OCI-LY1 (cell line): ENCODE data around the gene FHOD3.

ENCODE experiments used
- H2AFZ ChIP-seq: fragments of 200-600 bp; sonication (generic), shearing (Covaris generic); 2 replicates; pipeline ENCODE4 v1.6.0; 2014; ENCODE audit warnings: antibody characterized with exemption, mild to moderate bottlenecking, low read length
- H3F3A ChIP-seq: fragments of 200-600 bp; sonication (generic), shearing (Covaris generic); 2 replicates; pipeline ENCODE4 v1.6.0; 2014; ENCODE audit warnings: mild to moderate bottlenecking, antibody characterized with exemption, low read length, moderate library complexity; ENCODE audit not compliant: insufficient read depth
- H3K27ac ChIP-seq: fragments of 200-600 bp; sonication (generic); 2 replicates; pipeline ENCODE4 v1.5.1; 2014; ENCODE audit warnings: low read length, mixed run types, mild to moderate bottlenecking, low read depth; ENCODE audit not compliant: poor library complexity, severe bottlenecking
- H3K27me3 ChIP-seq: fragments of 200-600 bp; sonication (generic); 2 replicates; pipeline ENCODE4 v1.6.0; 2014; ENCODE audit warnings: antibody characterized with exemption, mild to moderate bottlenecking, low read length, moderate library complexity; ENCODE audit not compliant: insufficient read depth
- H3K36me3 ChIP-seq: fragments of 200-600 bp; sonication (generic); 2 replicates; pipeline ENCODE4 v1.6.1; 2014; ENCODE audit warnings: mild to moderate bottlenecking, antibody characterized with exemption, low read length, moderate library complexity, mixed read lengths; ENCODE audit not compliant: insufficient read depth
- H3K4me1 ChIP-seq: fragments of 200-600 bp; sonication (generic); 2 replicates; pipeline ENCODE4 v1.5.1; 2014; ENCODE audit warnings: mild to moderate bottlenecking, low read length, moderate library complexity; ENCODE audit not compliant: insufficient read depth, severe bottlenecking
- H3K4me2 ChIP-seq: fragments of 200-600 bp; sonication (generic), shearing (Covaris generic); 2 replicates; pipeline ENCODE4 v1.6.1; 2014; ENCODE audit warnings: low read length
- H3K4me3 ChIP-seq: fragments of 200-600 bp; sonication (generic); 2 replicates; pipeline ENCODE4 v1.5.1; 2014; ENCODE audit warnings: low read length, low read depth, mild to moderate bottlenecking, mixed read lengths; ENCODE audit not compliant: poor library complexity, severe bottlenecking
- H3K79me2 ChIP-seq: fragments of 200-600 bp; shearing (Covaris generic); 2 replicates; pipeline ENCODE4 v1.6.1; 2016; ENCODE audit warnings: mixed run types, low read length, mixed read lengths; ENCODE audit not compliant: insufficient read depth
- H3K9ac ChIP-seq: fragments of 200-600 bp; sonication (generic), shearing (Covaris generic); 2 replicates; pipeline ENCODE4 v1.6.1; 2014; ENCODE audit warnings: mild to moderate bottlenecking, low read length, mixed read lengths
- H3K9me2 ChIP-seq: fragments of 200-600 bp; sonication (generic), shearing (Covaris generic); 2 replicates; pipeline ENCODE4 v1.6.1; 2014; ENCODE audit warnings: low read depth, mild to moderate bottlenecking, low read length, mixed read lengths
- H3K9me3 ChIP-seq: fragments of 200-600 bp; shearing (Covaris generic); 2 replicates; pipeline ENCODE4 v1.6.1; 2014; ENCODE audit warnings: low read length, mixed read lengths
- H4K20me1 ChIP-seq: fragments of 200-600 bp; sonication (generic), shearing (Covaris generic); 2 replicates; pipeline ENCODE4 v1.6.0; 2016; ENCODE audit warnings: mild to moderate bottlenecking, low read length; ENCODE audit not compliant: insufficient read depth
- CTCF ChIP-seq: fragments of 200-600 bp; sonication (generic), shearing (Covaris generic); IDR thresholded peaks from 2 replicates; pipeline ENCODE4 v1.5.1; 2017; ENCODE audit warnings: mild to moderate bottlenecking, antibody characterized with exemption, low read length, moderate library complexity, mixed read lengths
- EZH2 ChIP-seq: fragments of 200-600 bp; sonication (generic), shearing (Covaris generic); IDR thresholded peaks from 2 replicates; pipeline ENCODE4 v1.8.0; 2017; ENCODE audit warnings: borderline replicate concordance, mixed run types, mild to moderate bottlenecking, antibody characterized with exemption, low read length, moderate library complexity, mixed read lengths

The FHOD3 gene

GRCh38 chr18:36732264-36732663 is 434.8 kb downstream of the FHOD3 start:
- Histone ChIP-seq H3K9me2 (no peaks in the 10 kb centered on the region), H3K27me3 (no peaks in the 10 kb centered on the region), H3F3A (no peaks in the 10 kb centered on the region), H3K36me3 (no peaks in the 10 kb centered on the region), H3K4me2 (no peak overlapping the region), H2AFZ (no peak overlapping the region), H3K79me2 (no peaks in the 10 kb centered on the region), H3K27ac (no peak overlapping the region), H3K9ac (no peak overlapping the region), H3K9me3 (peaks cover 3% of the 10 kb centered on the region; the same call in 1 of the 2 replicates), H3K4me1 (peaks cover 32% of the 10 kb centered on the region), H4K20me1 (no peaks in the 10 kb centered on the region), H3K4me3 (no peak overlapping the region)
- TF ChIP-seq CTCF (no peak), EZH2 (no peak)

- Histone ChIP-seq H3K4me3 (no peak overlapping the region), H2AFZ (no peak overlapping the region), H3K9me2 (no peaks in the 10 kb centered on the region), H3K4me2 (no peak overlapping the region), H3K9ac (no peak overlapping the region), H3K27me3 (no peaks in the 10 kb centered on the region), H3K36me3 (no peaks in the 10 kb centered on the region), H3F3A (no peaks in the 10 kb centered on the region), H3K27ac (no peak overlapping the region), H3K9me3 (peaks cover 3% of the 10 kb centered on the region; the same call in 1 of the 2 replicates), H3K79me2 (no peaks in the 10 kb centered on the region), H4K20me1 (no peaks in the 10 kb centered on the region), H3K4me1 (peaks cover 38% of the 10 kb centered on the region)
- TF ChIP-seq CTCF, result no peak
- TF ChIP-seq EZH2, result no peak
Observed at GRCh38 chr18:36733150-36733549, 435.6 kb downstream of the FHOD3 start.

- no peaks in the 10 kb centered on the region for H3K9me2 ChIP-seq
- H3K79me2 ChIP-seq, result no peaks in the 10 kb centered on the region
- peak overlapping the region; percentile 77 for H3K27ac ChIP-seq
- no peak overlapping the region for H2AFZ ChIP-seq
- H3K4me3 ChIP-seq, result no peak overlapping the region
- no peaks in the 10 kb centered on the region for H4K20me1 ChIP-seq
- TF ChIP-seq CTCF (no peak), EZH2 (no peak)
- peak overlapping the region; percentile 8; the same call in 1 of the 2 replicates for H3K4me2 ChIP-seq
- H3K36me3 ChIP-seq, result no peaks in the 10 kb centered on the region
- H3K4me1 ChIP-seq, result peaks cover 38% of the 10 kb centered on the region
- peaks cover 3% of the 10 kb centered on the region; the same call in 1 of the 2 replicates for H3K9me3 ChIP-seq
- no peaks in the 10 kb centered on the region for H3F3A ChIP-seq
- no peak overlapping the region for H3K9ac ChIP-seq
- no peaks in the 10 kb centered on the region for H3K27me3 ChIP-seq
Observed at GRCh38 chr18:36734596-36734995, 437.1 kb downstream of the FHOD3 start.
